Adrenal gland (tissue), 12 donors: ENCODE measurements around the gene DNAJC15. TPM values are rescaled to one million over a fixed set of nuclear protein-coding genes. Genes with fewer than 3 reads are reported as not detected.

ENCODE experiments used
- DNase-seq, 7 donors: peaks; one replicate each; pipeline ENCODE4 v3.0.0-alpha.2; 2019 to 2020
- H3K27ac ChIP-seq, 5 donors: fragments of 200-600 bp; sonication (generic) in 4 of 5; 1 replicate in 3 of 5; 2 replicates in 2 of 5; pipeline versions ENCODE4 v1.5.1 to v1.8.0; 2016 to 2020; ENCODE audit warnings: mild to moderate bottlenecking in 1 of 5
- H3K27me3 ChIP-seq: fragments of 200-600 bp; 2 replicates; pipeline ENCODE4 v1.8.0; 2021
- H3K36me3 ChIP-seq, 2 donors: fragments of 200-600 bp; replicated peaks in 1 of 2; 1 replicate in 1 of 2; 2 replicates in 1 of 2; pipeline versions ENCODE4 v1.5.1 to v1.8.0; 2018 to 2022
- H3K4me1 ChIP-seq, 2 donors: fragments of 200-600 bp; replicated peaks in 1 of 2; 1 replicate in 1 of 2; 2 replicates in 1 of 2; pipeline versions ENCODE4 v1.5.1 to v1.8.0; 2018 to 2021
- H3K4me3 ChIP-seq, 4 donors: fragments of 200-600 bp; sonication (generic) in 3 of 4; one replicate each; pipeline ENCODE4 v1.5.1; 2016 to 2018
- H3K9me3 ChIP-seq, 3 donors: fragments of 200-600 bp; sonication (generic) in 1 of 3; replicated peaks in 1 of 3; 1 replicate in 2 of 3; 2 replicates in 1 of 3; pipeline versions ENCODE4 v1.5.1 to v1.8.0; 2016 to 2021
- CTCF ChIP-seq, 6 experiments: fragments of 450-650 bp in 4 of 6; fragments of 200-600 bp in 2 of 6; sonication (generic) in 1 of 6; IDR thresholded peaks; 1 replicate in 5 of 6; 2 replicates in 1 of 6; pipeline versions ENCODE4 v1.5.1 to v1.8.0; 2016 to 2021; ENCODE audit warnings: antibody characterized with exemption in 6 of 6, mild to moderate bottlenecking in 2 of 6, moderate library complexity in 1 of 6
- POLR2A ChIP-seq, 2 donors: fragments of 450-650 bp; IDR thresholded peaks; one replicate each; pipeline ENCODE4 v1.6.1; 2017; ENCODE audit warnings: antibody characterized with exemption in 2 of 2, mild to moderate bottlenecking in 2 of 2, moderate library complexity in 1 of 2
- WGBS, 4 donors: extraction: QIAGEN DNeasy Blood & Tissue Kit in 2 of 4; methylation state at CpG; one replicate each; pipeline versions ENCODE4 v1.1.5 to v1.1.7; 2013 to 2017; 5-methylcytosine and 5-hydroxymethylcytosine counted together
- intact Hi-C, 2 donors: fragments of 100-400 bp; cut with DNase I; formaldehyde crosslinking; loops; one replicate each; pipeline versions ENCODE4 v1.14.1 to v1.15.0; 2022 to 2023
- polyA plus RNA-seq, 3 donors: library from polyadenylated mRNA; stranded (reverse); fragments of 200-250 nt in 2 of 3; fragments of 350-450 nt in 1 of 3; fragmentation: Illumina TruSeq in 1 of 3; extraction: RNeasy Lipid Tissue Mini Kit (QIAGEN cat#74804) in 1 of 3; gene quantifications; one replicate each; pipeline ENCODE4 v1.2.3, GENCODE V29; 2013 to 2014
- total RNA-seq, 9 donors: library from RNA; depleted of rRNA in 4 of 9; stranded (reverse); fragments of >200 nt in 4 of 9; fragments of 120-200 nt in 1 of 9; fragmentation: NEBNext Ultra II Directional in 1 of 9; extraction: Animal tissue kit (Norgen Biotek cat#: 25700) in 1 of 9; gene quantifications; one replicate each; pipeline versions ENCODE4 v1.1.0 to v1.2.4, GENCODE V29; 2013 to 2023
- donor health status: healthy with polysubstance abuse.
- donor health status: Bipolar disorder and iron deficiency.
- donor health status: DM: yes; HTN: yes; CAD: no.
- donor health status: DM: no; HTN: no; CAD: no.
- donor health status: DM: no; HTN: no; CAD: no.
- donor health status: DM: yes; HTN: yes; CAD: no.

The DNAJC15 gene
- total and polyA plus RNA-seq, 12 donors = 10.0 to 33.5 (median 17.5) TPM

GRCh38 chr13:43133792-43134191 is 110.4 kb downstream of the DNAJC15 start:
- intact Hi-C loops = no loop called here
- H3K27ac ChIP-seq = no peak overlapping the region
- DNase-seq = no peak
- H3K36me3 ChIP-seq = no peaks in the 10 kb centered on the region
- TF ChIP-seq CTCF (IDR thresholded peaks at IDR 0.05) (no peak), POLR2A (IDR thresholded peaks at IDR 0.05) (no peak)
- H3K9me3 ChIP-seq = no peaks in the 10 kb centered on the region
- no peaks in the 10 kb centered on the region for H3K4me1 ChIP-seq
- H3K27me3 ChIP-seq = no peaks in the 10 kb centered on the region
- no peak overlapping the region for H3K4me3 ChIP-seq
- 73 to 94% (median 86%) methylated on average over 4 of the region's 4 CpGs for WGBS, 4 donors

GRCh38 chr13:43134868-43135267 is 111.5 kb downstream of the DNAJC15 start:
- 82 to 89% (median 87%) methylated on average over 6 to 7 of the region's 7 CpGs for whole genome bisulfite sequencing, 4 donors
- Histone ChIP-seq H3K4me1 (no peaks in the 10 kb centered on the region), H3K9me3 (no peaks in the 10 kb centered on the region), H3K36me3 (no peaks in the 10 kb centered on the region), H3K27me3 (no peaks in the 10 kb centered on the region), H3K4me3 (no peak overlapping the region), H3K27ac (no peak overlapping the region)
- intact Hi-C loops = no loop called here
- no peak for DNase-seq
- TF ChIP-seq POLR2A (IDR thresholded peaks at IDR 0.05) (no peak), CTCF (IDR thresholded peaks at IDR 0.05) (no peak)

GRCh38 chr13:43135516-43135915 is 112.1 kb downstream of the DNAJC15 start:
- DNase-seq = no peak
- WGBS, 4 donors = 90 to 94% (median 92%) methylated on average over 5 of the region's 5 CpGs
- Histone ChIP-seq H3K36me3 (no peaks in the 10 kb centered on the region), H3K27ac (no peak overlapping the region), H3K4me1 (no peaks in the 10 kb centered on the region), H3K9me3 (no peaks in the 10 kb centered on the region), H3K4me3 (no peak overlapping the region), H3K27me3 (no peaks in the 10 kb centered on the region)
- TF ChIP-seq CTCF (IDR thresholded peaks at IDR 0.05) = no peak
- TF ChIP-seq POLR2A (IDR thresholded peaks at IDR 0.05) = no peak
- intact Hi-C loops = no loop called here

GRCh38 chr13:43136920-43137575 is 113.7 kb downstream of the DNAJC15 start:
- no peaks in the 10 kb centered on the region for H3K27me3 ChIP-seq
- WGBS, 4 donors = 68 to 79% (median 72%) methylated on average over 5 to 7 of the region's 7 CpGs
- intact Hi-C loops = no loop called here
- H3K27ac ChIP-seq = no peak overlapping the region
- no peaks in the 10 kb centered on the region for H3K9me3 ChIP-seq
- no peaks in the 10 kb centered on the region for H3K4me1 ChIP-seq
- DNase-seq = no peak
- H3K4me3 ChIP-seq = no peak overlapping the region
- no peak for TF ChIP-seq POLR2A (IDR thresholded peaks at IDR 0.05)
- TF ChIP-seq CTCF (IDR thresholded peaks at IDR 0.05) = no peak
- H3K36me3 ChIP-seq = no peaks in the 10 kb centered on the region
